Smooth muscle cell (in vitro differentiated cells): ENCODE results near the gene LDHAL6A. TPM values are rescaled to one million over a fixed set of nuclear protein-coding genes. Genes with fewer than 3 reads are reported as not detected.

ENCODE experiments used
- DNase-seq: peaks from one replicate; lab custom pipeline; 2025; ENCODE audit not compliant: unreplicated experiment; lab: John Stamatoyannopoulos, UW
- H2AFZ ChIP-seq: fragments of 200-600 bp; sonication (generic); 2 replicates; pipeline ENCODE4 v1.6.0; 2016; ENCODE audit warnings: antibody characterized with exemption, low read depth, mild to moderate bottlenecking
- H3F3A ChIP-seq: fragments of 200-600 bp; sonication (generic); 2 replicates; pipeline ENCODE4 v1.6.0; 2017; ENCODE audit warnings: antibody characterized with exemption, low read depth
- H3K27ac ChIP-seq: fragments of 200-600 bp; sonication (generic); 2 replicates; pipeline ENCODE4 v1.5.1; 2016; ENCODE audit warnings: low read depth, mild to moderate bottlenecking
- H3K27me3 ChIP-seq: fragments of 200-600 bp; sonication (generic); 2 replicates; pipeline ENCODE4 v1.6.1; 2016; ENCODE audit warnings: low read depth, mild to moderate bottlenecking
- H3K36me3 ChIP-seq: fragments of 200-600 bp; sonication (generic); 2 replicates; pipeline ENCODE4 v1.5.1; 2016; ENCODE audit warnings: low read depth
- H3K4me1 ChIP-seq: fragments of 200-600 bp; sonication (generic); 2 replicates; pipeline ENCODE4 v1.5.1; 2016; ENCODE audit warnings: low read depth
- H3K4me2 ChIP-seq: fragments of 200-600 bp; sonication (generic); 2 replicates; pipeline ENCODE4 v1.6.0; 2016; ENCODE audit warnings: mild to moderate bottlenecking
- H3K4me3 ChIP-seq: fragments of 200-600 bp; sonication (generic); 2 replicates; pipeline ENCODE4 v1.5.1; 2016; ENCODE audit warnings: mild to moderate bottlenecking
- H3K79me2 ChIP-seq: fragments of 200-600 bp; sonication (generic); 2 replicates; pipeline ENCODE4 v1.6.0; 2016; ENCODE audit warnings: low read depth, mild to moderate bottlenecking
- H3K9ac ChIP-seq: fragments of 200-600 bp; sonication (generic); 2 replicates; pipeline ENCODE4 v1.6.0; 2016; ENCODE audit warnings: low read depth
- H3K9me3 ChIP-seq: fragments of 200-600 bp; sonication (generic); replicated peaks from 2 replicates; pipeline ENCODE4 v1.5.1; 2016; ENCODE audit warnings: low read depth
- H4K20me1 ChIP-seq: fragments of 200-600 bp; sonication (generic); 2 replicates; pipeline ENCODE4 v1.6.0; 2016; ENCODE audit warnings: low read depth
- CTCF ChIP-seq: fragments of 200-600 bp; sonication (generic); IDR thresholded peaks from 2 replicates; pipeline ENCODE4 v1.5.1; 2017; ENCODE audit warnings: borderline replicate concordance, mild to moderate bottlenecking, antibody characterized with exemption; ENCODE audit not compliant: insufficient read depth, poor library complexity, severe bottlenecking
- WGBS: methylation state at CpG from one replicate; pipeline ENCODE4 v1.1.7; 2016; ENCODE audit warnings: low lambda C conversion rate; 5-methylcytosine and 5-hydroxymethylcytosine counted together
- polyA plus RNA-seq: library from polyadenylated mRNA; unstranded; fragments of >200 nt; fragmentation: Nextera tagmentation; extraction: Ambion mirVana; gene quantifications from 2 replicates; pipeline ENCODE4 v1.2.1, GENCODE V29; 2016
- total RNA-seq: library from RNA; depleted of rRNA; stranded (reverse); fragments of >200 nt; gene quantifications from 2 replicates; pipeline ENCODE4 v1.2.3, GENCODE V29; 2014

The LDHAL6A gene
- total and polyA plus RNA-seq, 2 experiments from 2014 or later = 0.06 TPM; not detected in 1

- no peaks in the 10 kb centered on the region for H4K20me1 ChIP-seq
- H3K4me2 ChIP-seq = no peak overlapping the region
- no peak overlapping the region for H3K9ac ChIP-seq
- WGBS = 93% methylated on average over 2 of the region's 2 CpGs
- TF ChIP-seq CTCF = no peak
- no peak for DNase-seq
- H3K36me3 ChIP-seq = no peaks in the 10 kb centered on the region
- H2AFZ ChIP-seq = no peak overlapping the region
- H3F3A ChIP-seq = no peaks in the 10 kb centered on the region
- H3K4me3 ChIP-seq = no peak overlapping the region
- no peaks in the 10 kb centered on the region for H3K4me1 ChIP-seq
- H3K79me2 ChIP-seq = no peaks in the 10 kb centered on the region
- H3K27me3 ChIP-seq = no peaks in the 10 kb centered on the region
- H3K9me3 ChIP-seq = no peaks in the 10 kb centered on the region
- no peak overlapping the region for H3K27ac ChIP-seq
Measured at GRCh38 chr11:18419040-18419439, 36.6 kb upstream of the LDHAL6A start.

- WGBS = 92% methylated on average over 2 of the region's 2 CpGs
- Histone ChIP-seq H3K36me3 (no peaks in the 10 kb centered on the region), H3K79me2 (no peaks in the 10 kb centered on the region), H3K27me3 (no peaks in the 10 kb centered on the region), H3K4me3 (no peak overlapping the region), H3K4me1 (no peaks in the 10 kb centered on the region), H3K9ac (no peak overlapping the region), H3K27ac (no peak overlapping the region), H3K4me2 (no peak overlapping the region), H3K9me3 (no peaks in the 10 kb centered on the region), H3F3A (no peaks in the 10 kb centered on the region), H2AFZ (no peak overlapping the region), H4K20me1 (no peaks in the 10 kb centered on the region)
- no peak for TF ChIP-seq CTCF
- DNase-seq = no peak
Measured at GRCh38 chr11:18420067-18420466, 35.6 kb upstream of the LDHAL6A start.

GRCh38 chr11:18427240-18427639, 28.4 kb upstream of the LDHAL6A start:
- H2AFZ ChIP-seq = no peak overlapping the region
- H3K9me3 ChIP-seq = no peaks in the 10 kb centered on the region
- H3K79me2 ChIP-seq = no peaks in the 10 kb centered on the region
- no peaks in the 10 kb centered on the region for H3F3A ChIP-seq
- DNase-seq = no peak
- H3K27ac ChIP-seq = no peak overlapping the region
- H3K4me2 ChIP-seq = no peak overlapping the region
- no peak for TF ChIP-seq CTCF
- H3K36me3 ChIP-seq = no peaks in the 10 kb centered on the region
- no peak overlapping the region for H3K4me3 ChIP-seq
- H4K20me1 ChIP-seq = no peaks in the 10 kb centered on the region
- WGBS = 84% methylated on average over 4 of the region's 4 CpGs
- H3K9ac ChIP-seq = no peak overlapping the region
- H3K4me1 ChIP-seq = no peaks in the 10 kb centered on the region
- H3K27me3 ChIP-seq = no peaks in the 10 kb centered on the region

- WGBS = 93% methylated on average over 5 of the region's 5 CpGs
Measured at GRCh38 chr11:18429332-18429731, 26.3 kb upstream of the LDHAL6A start.

More at GRCh38 chr11:18429332-18429731, 26.3 kb upstream of the LDHAL6A start:
- TF ChIP-seq CTCF = no peak
- Histone ChIP-seq H3K4me2 (no peak overlapping the region), H3F3A (no peaks in the 10 kb centered on the region), H3K9ac (no peak overlapping the region), H4K20me1 (no peaks in the 10 kb centered on the region), H3K9me3 (no peaks in the 10 kb centered on the region), H3K4me1 (no peaks in the 10 kb centered on the region), H3K27me3 (no peaks in the 10 kb centered on the region), H3K27ac (no peak overlapping the region), H3K36me3 (no peaks in the 10 kb centered on the region), H3K79me2 (no peaks in the 10 kb centered on the region), H2AFZ (no peak overlapping the region), H3K4me3 (no peak overlapping the region)
- no peak for DNase-seq
